ENCODE measurements around the gene RAI2. TPM values are rescaled to one million over a fixed set of nuclear protein-coding genes. Genes with fewer than 3 reads are reported as not detected.

Gene RAI2
- total RNA-seq = 10 to 100 TPM; 13.9 to 29.6 TPM

DNA sequence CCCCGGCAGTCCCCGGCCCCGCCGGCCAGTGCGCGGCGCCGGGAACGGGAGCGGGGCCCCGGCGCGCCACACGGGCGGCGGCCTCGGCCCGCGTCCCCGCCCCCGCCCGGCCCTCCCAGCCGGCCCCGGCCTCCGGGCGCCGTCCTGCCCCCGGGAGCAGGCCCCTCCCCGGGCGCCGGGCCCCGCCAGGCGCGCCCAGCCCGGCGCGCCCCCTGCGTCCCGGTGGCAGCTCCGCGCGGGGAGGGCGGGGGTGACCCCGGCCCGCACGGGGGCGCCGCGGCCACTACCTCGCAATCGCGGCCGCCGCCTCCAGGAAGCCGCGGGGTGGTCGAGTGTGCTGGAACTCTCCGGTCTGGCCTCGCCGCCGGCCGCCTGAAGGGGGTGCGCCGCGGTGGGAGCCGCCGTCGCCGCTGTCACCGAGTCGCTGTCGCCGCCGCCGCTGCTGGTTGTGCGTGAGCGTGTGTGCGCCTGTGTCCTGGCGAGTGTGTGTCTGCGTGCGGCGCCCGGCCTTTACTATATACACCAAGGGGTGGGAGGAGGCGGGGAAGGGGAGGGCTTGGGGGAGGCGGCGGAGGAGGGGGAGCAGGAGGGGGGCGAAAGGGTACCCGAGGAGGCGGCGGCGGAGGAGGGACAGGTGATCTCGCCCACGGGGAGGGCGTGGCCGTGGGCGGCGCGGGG is at the start of gene RAI2:
Gene RAI2, minus strand, starts transcription at position 488 of the 678 bp plus-strand sequence. CDS start 59,288 bp downstream, outside the sequence.
- Histone ChIP-seq H3K4me3 (peak within 1 kb of the TSS; percentile 63), H3K27me3 (no peaks in the 10 kb centered on the region), H3K36me3 (no peaks in the 10 kb centered on the region), H3K9me3 (no peaks in the 10 kb centered on the region), H3K4me1 (no peaks in the 10 kb centered on the region), H3K27ac (peak within 1 kb of the TSS; percentile 66 to 76)
- no peak for DNase-seq (ENCODE audit: low spot score)
- TF ChIP-seq, protein P1, sequence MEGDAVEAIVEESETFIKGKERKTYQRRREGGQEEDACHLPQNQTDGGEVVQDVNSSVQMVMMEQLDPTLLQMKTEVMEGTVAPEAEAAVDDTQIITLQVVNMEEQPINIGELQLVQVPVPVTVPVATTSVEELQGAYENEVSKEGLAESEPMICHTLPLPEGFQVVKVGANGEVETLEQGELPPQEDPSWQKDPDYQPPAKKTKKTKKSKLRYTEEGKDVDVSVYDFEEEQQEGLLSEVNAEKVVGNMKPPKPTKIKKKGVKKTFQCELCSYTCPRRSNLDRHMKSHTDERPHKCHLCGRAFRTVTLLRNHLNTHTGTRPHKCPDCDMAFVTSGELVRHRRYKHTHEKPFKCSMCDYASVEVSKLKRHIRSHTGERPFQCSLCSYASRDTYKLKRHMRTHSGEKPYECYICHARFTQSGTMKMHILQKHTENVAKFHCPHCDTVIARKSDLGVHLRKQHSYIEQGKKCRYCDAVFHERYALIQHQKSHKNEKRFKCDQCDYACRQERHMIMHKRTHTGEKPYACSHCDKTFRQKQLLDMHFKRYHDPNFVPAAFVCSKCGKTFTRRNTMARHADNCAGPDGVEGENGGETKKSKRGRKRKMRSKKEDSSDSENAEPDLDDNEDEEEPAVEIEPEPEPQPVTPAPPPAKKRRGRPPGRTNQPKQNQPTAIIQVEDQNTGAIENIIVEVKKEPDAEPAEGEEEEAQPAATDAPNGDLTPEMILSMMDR (IDR thresholded peaks at IDR 0.05) = peak in 1 of 2 donors; percentile 3

- H3K27ac ChIP-seq = no peak overlapping the region
Observed at GRCh38 chrX:17888421-17888820, 27.3 kb upstream of the RAI2 start.

DNA sequence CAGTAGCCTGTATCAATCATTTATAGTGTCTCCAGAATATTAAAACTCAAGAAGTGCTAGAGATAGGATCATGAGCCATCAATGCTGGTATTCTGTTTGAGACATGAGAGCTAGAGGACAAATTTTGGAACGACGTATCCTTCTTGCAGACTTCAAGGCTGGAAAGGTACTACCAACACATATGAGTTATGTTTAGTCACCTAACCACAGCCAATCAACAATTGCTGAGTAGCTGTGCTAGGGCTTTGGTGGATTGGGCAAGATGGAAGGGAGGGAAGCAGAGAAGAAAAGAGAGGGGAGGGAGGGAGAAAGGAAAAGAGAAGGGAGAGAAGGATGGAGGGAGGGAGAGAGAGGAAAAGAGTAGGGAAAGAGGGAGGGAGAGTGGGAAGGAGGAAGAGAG is 21.6 kb upstream of the RAI2 start:
- H3K27ac ChIP-seq = no peak overlapping the region
- no peak for DNase-seq (ENCODE audit: low spot score)
- H3K27me3 ChIP-seq = no peaks in the 10 kb centered on the region
- no peaks in the 10 kb centered on the region for H3K4me1 ChIP-seq
- no peak overlapping the region for H3K4me3 ChIP-seq
- H3K36me3 ChIP-seq = no peaks in the 10 kb centered on the region
- H3K9me3 ChIP-seq = no peaks in the 10 kb centered on the region
- TF ChIP-seq, protein P1 (IDR thresholded peaks at IDR 0.05) = no peak

More at GRCh38 chrX:17888421-17888820, 27.3 kb upstream of the RAI2 start:
- no peak for DNase-seq (ENCODE audit: low spot score)
- H3K4me3 ChIP-seq = no peak overlapping the region
- H3K9me3 ChIP-seq = no peaks in the 10 kb centered on the region
- TF ChIP-seq, protein P1 (IDR thresholded peaks at IDR 0.05) = peak in 1 of 2 donors; percentile 32
- H3K36me3 ChIP-seq = no peaks in the 10 kb centered on the region
- H3K4me1 ChIP-seq = no peaks in the 10 kb centered on the region
- H3K27me3 ChIP-seq = no peaks in the 10 kb centered on the region

DNA sequence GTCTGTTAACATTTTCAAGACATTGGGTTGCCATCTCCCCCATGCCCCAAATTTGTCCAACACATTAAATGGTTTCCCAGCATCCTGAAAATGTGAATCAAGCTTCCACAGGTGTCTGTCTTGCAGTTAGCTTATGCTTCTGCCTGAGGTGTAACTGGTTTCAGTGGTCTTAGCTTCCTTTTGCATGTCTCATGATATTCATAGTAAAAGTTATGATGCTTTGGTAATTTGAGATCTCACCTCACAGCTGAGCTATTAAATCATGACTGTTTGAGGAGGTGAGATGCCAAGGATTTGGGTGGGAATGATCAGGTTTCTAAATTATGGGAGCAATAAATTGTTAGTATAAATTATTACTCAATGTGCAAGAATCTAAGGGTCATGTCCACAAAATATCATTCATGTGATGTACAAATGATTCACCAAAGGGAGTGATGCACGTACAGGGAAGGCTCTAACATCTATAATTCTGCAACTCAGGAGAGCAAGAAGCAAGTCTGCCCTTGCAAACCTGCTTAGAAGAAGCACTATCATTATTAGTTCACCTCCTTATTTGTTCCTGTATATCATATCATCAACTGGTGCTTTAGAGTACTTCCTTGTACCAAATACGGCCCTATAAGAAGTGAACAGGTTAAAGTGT is 17.1 kb upstream of the RAI2 start:
- H3K4me3 ChIP-seq = no peak overlapping the region
- no peak overlapping the region for H3K27ac ChIP-seq
- H3K36me3 ChIP-seq = no peaks in the 10 kb centered on the region
- TF ChIP-seq, protein P1 (IDR thresholded peaks at IDR 0.05) = no peak
- no peaks in the 10 kb centered on the region for H3K27me3 ChIP-seq
- peaks cover 0 to 8% of the 10 kb centered on the region in 2 donors for H3K9me3 ChIP-seq
- no peak for DNase-seq (ENCODE audit: low spot score)
- no peaks in the 10 kb centered on the region for H3K4me1 ChIP-seq

DNA sequence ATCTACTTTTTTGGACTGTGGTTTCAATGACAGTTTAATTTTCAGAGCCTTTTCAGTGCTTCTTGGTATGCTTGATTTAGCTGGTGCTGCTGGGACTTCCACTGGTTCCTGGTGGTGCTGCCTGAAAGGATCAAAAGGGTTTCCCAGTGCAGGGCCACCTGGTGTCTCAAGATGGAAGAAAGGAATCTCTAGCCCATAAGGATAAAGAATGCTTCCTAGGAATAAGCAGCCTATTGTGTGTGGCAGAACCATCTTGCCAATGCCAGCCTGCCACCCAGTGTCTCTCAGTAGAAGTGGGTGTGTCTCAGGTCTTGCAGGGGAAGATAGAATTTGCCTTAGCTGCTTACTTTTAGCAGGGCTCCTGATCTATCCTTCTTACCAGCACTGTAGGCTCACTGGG is 15.0 kb upstream of the RAI2 start:
- TF ChIP-seq, protein P1 (IDR thresholded peaks at IDR 0.05) = no peak
- no peaks in the 10 kb centered on the region for H3K36me3 ChIP-seq
- no peaks in the 10 kb centered on the region for H3K27me3 ChIP-seq
- peaks cover 0 to 8% of the 10 kb centered on the region in 2 donors for H3K9me3 ChIP-seq
- H3K27ac ChIP-seq = no peak overlapping the region
- no peak overlapping the region for H3K4me3 ChIP-seq
- no peak for DNase-seq (ENCODE audit: low spot score)
- H3K4me1 ChIP-seq = no peaks in the 10 kb centered on the region

All from right atrium auricular region (tissue), 2 donors.